ENCODE measurements around the gene TFEB.

DNA sequence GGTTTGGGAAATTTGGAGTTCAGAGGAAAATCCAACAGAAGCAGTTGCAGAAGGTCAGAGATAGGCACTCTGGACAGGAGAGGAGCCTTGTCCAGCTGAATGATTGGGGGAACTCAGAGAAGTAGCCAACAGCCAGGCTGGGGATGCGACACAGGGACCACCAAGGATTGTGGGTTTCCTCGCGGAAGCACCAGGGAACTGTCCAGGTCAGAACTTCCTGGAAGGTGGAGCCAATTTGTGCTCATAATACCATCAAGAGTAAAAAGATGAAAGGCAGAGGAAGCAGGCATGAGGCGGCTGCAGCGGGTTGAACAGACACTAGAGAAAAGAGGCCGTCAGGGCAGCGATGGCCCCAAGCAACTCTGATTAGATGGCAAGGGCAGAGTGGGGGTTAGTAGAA, 63.4 kb downstream of the TFEB start:
- TF ChIP-seq, protein P1, sequence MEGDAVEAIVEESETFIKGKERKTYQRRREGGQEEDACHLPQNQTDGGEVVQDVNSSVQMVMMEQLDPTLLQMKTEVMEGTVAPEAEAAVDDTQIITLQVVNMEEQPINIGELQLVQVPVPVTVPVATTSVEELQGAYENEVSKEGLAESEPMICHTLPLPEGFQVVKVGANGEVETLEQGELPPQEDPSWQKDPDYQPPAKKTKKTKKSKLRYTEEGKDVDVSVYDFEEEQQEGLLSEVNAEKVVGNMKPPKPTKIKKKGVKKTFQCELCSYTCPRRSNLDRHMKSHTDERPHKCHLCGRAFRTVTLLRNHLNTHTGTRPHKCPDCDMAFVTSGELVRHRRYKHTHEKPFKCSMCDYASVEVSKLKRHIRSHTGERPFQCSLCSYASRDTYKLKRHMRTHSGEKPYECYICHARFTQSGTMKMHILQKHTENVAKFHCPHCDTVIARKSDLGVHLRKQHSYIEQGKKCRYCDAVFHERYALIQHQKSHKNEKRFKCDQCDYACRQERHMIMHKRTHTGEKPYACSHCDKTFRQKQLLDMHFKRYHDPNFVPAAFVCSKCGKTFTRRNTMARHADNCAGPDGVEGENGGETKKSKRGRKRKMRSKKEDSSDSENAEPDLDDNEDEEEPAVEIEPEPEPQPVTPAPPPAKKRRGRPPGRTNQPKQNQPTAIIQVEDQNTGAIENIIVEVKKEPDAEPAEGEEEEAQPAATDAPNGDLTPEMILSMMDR (IDR thresholded peaks at IDR 0.05), result no peak
- TF ChIP-seq ZFX (IDR thresholded peaks at IDR 0.05; ENCODE audit: borderline replicate concordance), result no peak

All from 22Rv1 (cell line).